ENCODE data around the gene SMKR1. TPM values are rescaled to one million over a fixed set of nuclear protein-coding genes. Genes with fewer than 3 reads are reported as not detected.

SMKR1 gene
- total RNA-seq, 1 experiment from 2014 or later, result 0.87 TPM

DNA sequence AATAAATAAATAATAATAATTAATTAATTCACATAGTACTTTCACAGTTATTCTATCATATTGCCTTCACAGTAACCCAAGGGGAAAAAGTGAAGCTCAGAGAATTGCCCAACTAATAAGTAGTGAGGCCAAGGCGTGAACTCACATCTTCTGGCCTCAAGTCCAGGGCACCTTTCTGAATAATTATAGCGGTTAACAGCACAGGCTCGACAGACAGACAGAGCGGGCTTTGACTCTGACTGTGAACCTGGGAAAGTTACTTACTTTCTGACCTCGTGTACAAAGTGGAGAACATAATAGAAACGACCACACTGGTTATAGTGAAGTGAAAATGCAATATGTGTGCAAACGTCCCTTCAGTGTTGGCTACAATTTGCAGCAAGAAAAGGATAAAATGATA lies 5.7 kb upstream of the SMKR1 start:
- H2BK5ac ChIP-seq (ENCODE audit: insufficient read length, low read length), result no peak overlapping the region
- no peak overlapping the region for H2BK12ac ChIP-seq (ENCODE audit: insufficient read length, low read depth, low read length)
- no peak overlapping the region for H2BK15ac ChIP-seq (ENCODE audit: low read depth, low read length)
- H4K5ac ChIP-seq (ENCODE audit: insufficient read length, low read depth, low read length), result no peak overlapping the region
- H2AFZ ChIP-seq (ENCODE audit: low read length), result no peak overlapping the region
- H3K4me2 ChIP-seq (ENCODE audit: insufficient read depth, insufficient read length, low read length), result no peak overlapping the region
- H3K56ac ChIP-seq (ENCODE audit: insufficient read length, low read depth, low read length), result no peak overlapping the region
- no peak overlapping the region for H2BK20ac ChIP-seq (ENCODE audit: low read depth, low read length, poor library complexity, severe bottlenecking)
- no peak overlapping the region for H2AK5ac ChIP-seq (ENCODE audit: insufficient read length, low read length)
- Mint-ChIP-seq H3K27ac (no peak overlapping the region), H3K36me3 (ENCODE audit: insufficient read depth in 1 of 3, low read depth in 3 of 3) (no peaks in the 10 kb centered on the region), H3K9me3 (no peaks in the 10 kb centered on the region), H3K4me1 (peaks cover 2 to 4% of the 10 kb centered on the region in 2 experiments; a peak in 2 of 4 replicates), H3K4me3 (no peak overlapping the region), H3K27me3 (ENCODE audit: low read depth) (peaks cover 18% of the 10 kb centered on the region)
- no peaks in the 10 kb centered on the region; the same call in 1 of the 2 replicates for H3K27me3 ChIP-seq (ENCODE audit: insufficient read depth, low read length)
- no CpG with 5 or more reads among the region's 7 CpGs for WGBS (ENCODE audit: extremely low coverage, insufficient read length, low lambda C conversion rate)
- TF ChIP-seq, protein P1, sequence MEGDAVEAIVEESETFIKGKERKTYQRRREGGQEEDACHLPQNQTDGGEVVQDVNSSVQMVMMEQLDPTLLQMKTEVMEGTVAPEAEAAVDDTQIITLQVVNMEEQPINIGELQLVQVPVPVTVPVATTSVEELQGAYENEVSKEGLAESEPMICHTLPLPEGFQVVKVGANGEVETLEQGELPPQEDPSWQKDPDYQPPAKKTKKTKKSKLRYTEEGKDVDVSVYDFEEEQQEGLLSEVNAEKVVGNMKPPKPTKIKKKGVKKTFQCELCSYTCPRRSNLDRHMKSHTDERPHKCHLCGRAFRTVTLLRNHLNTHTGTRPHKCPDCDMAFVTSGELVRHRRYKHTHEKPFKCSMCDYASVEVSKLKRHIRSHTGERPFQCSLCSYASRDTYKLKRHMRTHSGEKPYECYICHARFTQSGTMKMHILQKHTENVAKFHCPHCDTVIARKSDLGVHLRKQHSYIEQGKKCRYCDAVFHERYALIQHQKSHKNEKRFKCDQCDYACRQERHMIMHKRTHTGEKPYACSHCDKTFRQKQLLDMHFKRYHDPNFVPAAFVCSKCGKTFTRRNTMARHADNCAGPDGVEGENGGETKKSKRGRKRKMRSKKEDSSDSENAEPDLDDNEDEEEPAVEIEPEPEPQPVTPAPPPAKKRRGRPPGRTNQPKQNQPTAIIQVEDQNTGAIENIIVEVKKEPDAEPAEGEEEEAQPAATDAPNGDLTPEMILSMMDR (conservative IDR thresholded peaks at IDR 0.05), result no peak
- no peak overlapping the region for H3K27ac ChIP-seq (ENCODE audit: insufficient read length, low read depth, low read length)
- H3K18ac ChIP-seq (ENCODE audit: insufficient read length, low read depth, low read length), result no peak overlapping the region
- no peaks in the 10 kb centered on the region for H3K4me1 ChIP-seq (ENCODE audit: insufficient read depth, low read length)
- peaks cover under 1% of the 10 kb centered on the region for H3K23me2 ChIP-seq (ENCODE audit: insufficient read length, low read depth, low read length, poor library complexity, severe bottlenecking)
- H3T11ph ChIP-seq (ENCODE audit: low read length), result no peak overlapping the region
- no peak overlapping the region for H2BK120ac ChIP-seq (ENCODE audit: low read depth, low read length, poor library complexity, severe bottlenecking)
- no peaks in the 10 kb centered on the region for H4K20me1 ChIP-seq (ENCODE audit: control insufficient read depth, insufficient read depth, insufficient read length)
- no peaks in the 10 kb centered on the region for H3K9me3 ChIP-seq (ENCODE audit: control insufficient read depth, low read depth, low read length)
- no peak overlapping the region for H3K23ac ChIP-seq (ENCODE audit: insufficient read length, low read depth, low read length)
- no peak overlapping the region for H3K9ac ChIP-seq (ENCODE audit: extremely low read depth, insufficient read length, low read length)
- H3K4ac ChIP-seq (ENCODE audit: low read depth, low read length), result no peak overlapping the region
- H3K79me2 ChIP-seq (ENCODE audit: insufficient read depth, low read length), result no peaks in the 10 kb centered on the region
- H3K79me1 ChIP-seq (ENCODE audit: insufficient read depth, low read depth, low read length, poor library complexity, severe bottlenecking), result no peaks in the 10 kb centered on the region
- no peak overlapping the region for H3K14ac ChIP-seq (ENCODE audit: insufficient read depth, low read length)
- DNase-seq, result no peak
- no peak overlapping the region for H4K8ac ChIP-seq (replicated peaks; ENCODE audit: insufficient read length, low read depth, low read length)
- no peak overlapping the region for H4K91ac ChIP-seq (ENCODE audit: insufficient read length, low read depth, low read length)
